K562 (cell line): Measurements from ENCODE around the gene LENG9. TPM values are rescaled to one million over a fixed set of nuclear protein-coding genes. Genes with fewer than 3 reads are reported as not detected.
"Not testable (repeated sequence)": the region's sequence is repeated elsewhere in the genome, so short reads cannot be mapped to it uniquely, and the experiment has no call there.

ENCODE experiments used
- ATAC-seq: fragments of 200-7000 bp; cut with Tn5 transposase; 3 replicates; pipeline ENCODE4 v1.9.1; 2020; ENCODE audit warnings: moderate library complexity
- BruUV-seq: library from RNA; stranded (reverse); fragments of 400-500 nt; replicated peaks from 2 replicates; lab custom pipeline; 2021; lab: Mats Ljungman, UMichigan
- CTCF ChIA-PET: fragments of 300-600 bp; formaldehyde crosslinking; extraction: SDS; loops from one replicate; lab custom pipeline; 2021; ENCODE audit warnings: low intra/inter-chr PET ratio; lab: Yijun Ruan, JAX
- POLR2A ChIA-PET: fragments of 300-600, 350-650 bp; sonication (Branson Sonifier 250); formaldehyde crosslinking; extraction: SDS; loops from one replicate; lab custom pipeline; 2021; ENCODE audit warnings: antibody characterized with exemption, inconsistent platforms; lab: Yijun Ruan, JAX
- DNase-seq, 4 experiments: peaks; one replicate each; pipeline versions ENCODE4 v3.0.0 to v3.0.0-alpha.2; 2011 to 2018; ENCODE audit warnings: low spot score in 3 of 4, mixed read lengths in 3 of 4; ENCODE audit errors: extremely low read depth in 1 of 4
- FAIRE-seq: peaks from 2 replicates; lab custom pipeline; 2011; peaks lifted over from hg19 to GRCh38; lab: Jason Lieb, UNC
- H2AFZ ChIP-seq: 2 replicates; pipeline ENCODE4 v1.6.0; 2011; ENCODE audit warnings: low read depth, low read length, control low read depth, inconsistent platforms
- H3K27ac ChIP-seq: fragments of 200-600 bp; 3 replicates; pipeline ENCODE4 v1.8.0; 2011; ENCODE audit warnings: low read depth, mild to moderate bottlenecking, control low read depth, inconsistent platforms, low read length, moderate library complexity, mixed read lengths; ENCODE audit errors: extremely low read depth
- H3K27me3 ChIP-seq, 2 experiments: fragments of 300-600 bp in 1 of 2; 2 replicates in 1 of 2; 3 replicates in 1 of 2; pipeline versions ENCODE4 v1.6.0 to v1.8.0; 2011; ENCODE audit warnings: inconsistent platforms in 2 of 2, low read length in 2 of 2, mild to moderate bottlenecking in 1 of 2, mixed read lengths in 1 of 2, moderate library complexity in 1 of 2; ENCODE audit not compliant: control insufficient read depth in 2 of 2, insufficient read depth in 2 of 2
- H3K36me3 ChIP-seq: fragments of 300-600 bp; 3 replicates; pipeline ENCODE4 v1.8.0; 2011; ENCODE audit warnings: mild to moderate bottlenecking, low read length, inconsistent platforms; ENCODE audit not compliant: control insufficient read depth, insufficient read depth
- H3K4me1 ChIP-seq, 2 experiments: fragments of 200-600 bp in 1 of 2; replicated peaks in 1 of 2; 2 replicates in 1 of 2; 3 replicates in 1 of 2; pipeline versions ENCODE4 v1.5.1 to v1.8.0; 2011; ENCODE audit warnings: inconsistent platforms in 2 of 2, low read length in 2 of 2, mild to moderate bottlenecking in 1 of 2, mixed read lengths in 1 of 2, moderate library complexity in 1 of 2; ENCODE audit not compliant: control insufficient read depth in 2 of 2, insufficient read depth in 2 of 2
- H3K4me2 ChIP-seq: 2 replicates; pipeline ENCODE4 v1.6.1; 2011; ENCODE audit warnings: low read length, control low read depth, inconsistent platforms, mixed read lengths; ENCODE audit not compliant: insufficient read depth
- H3K4me3 ChIP-seq: fragments of 200-600 bp; sonication (generic), shearing (Covaris generic); 2 replicates; pipeline ENCODE4 v1.5.1; 2016; ENCODE audit warnings: control low read depth, inconsistent platforms
- H3K79me2 ChIP-seq: fragments of 200-600 bp; 3 replicates; pipeline ENCODE4 v1.8.0; 2011; ENCODE audit warnings: low read length, inconsistent platforms; ENCODE audit not compliant: control insufficient read depth, insufficient read depth
- H3K9ac ChIP-seq, 2 experiments: 2 replicates each; pipeline versions ENCODE4 v1.6.0 to v1.6.1; 2011; ENCODE audit warnings: low read depth in 2 of 2, low read length in 2 of 2, control low read depth in 1 of 2, inconsistent platforms in 1 of 2, mild to moderate bottlenecking in 1 of 2, mixed read lengths in 1 of 2; ENCODE audit not compliant: insufficient read depth in 1 of 2
- H3K9me1 ChIP-seq: one replicate; pipeline ENCODE4 v1.6.0; 2011; ENCODE audit warnings: inconsistent platforms, mild to moderate bottlenecking, low read length, moderate library complexity; ENCODE audit not compliant: control insufficient read depth, insufficient read depth
- H3K9me3 ChIP-seq: replicated peaks from 2 replicates; pipeline ENCODE4 v1.5.1; 2011; ENCODE audit warnings: low read depth, low read length, inconsistent platforms; ENCODE audit not compliant: control insufficient read depth, insufficient read depth
- H4K20me1 ChIP-seq: replicated peaks from 2 replicates; pipeline ENCODE4 v1.6.1; 2011; ENCODE audit warnings: low read length, inconsistent platforms, mixed read lengths; ENCODE audit not compliant: control insufficient read depth, insufficient read depth
- DNMT1 ChIP-seq: fragments of 450-650 bp; IDR thresholded peaks from 2 replicates; pipeline ENCODE4 v1.6.1; 2016; ENCODE audit warnings: antibody characterized with exemption, mild to moderate bottlenecking
- FOXA1 ChIP-seq: fragments of 450-650 bp; IDR thresholded peaks from 2 replicates; pipeline ENCODE4 v1.6.1; 2016; ENCODE audit warnings: mild to moderate bottlenecking, borderline replicate concordance
- WGBS: fragments of 100-300 bp; shearing (Covaris generic); methylation state at CpG from one replicate; pipeline ENCODE4 v1.1.6; 2016; ENCODE audit warnings: low coverage, mixed read lengths; ENCODE audit not compliant: insufficient coverage; ENCODE audit errors: missing lambda C conversion rate; 5-methylcytosine and 5-hydroxymethylcytosine counted together
- in situ Hi-C: fragments of 300-500 bp; cut with MboI; formaldehyde crosslinking; loops from 4 replicates; pipeline ENCODE4 v1.15.0; 2018; ENCODE audit warnings: inconsistent platforms, mixed read lengths
- intact Hi-C: fragments of 100-400 bp; cut with micrococcal nuclease; formaldehyde crosslinking; loops from 2 replicates; pipeline ENCODE4 v1.14.2; 2022
- polyA plus RNA-seq, 8 experiments: library from polyadenylated mRNA; depleted of rRNA in 4 of 8; stranded (reverse) in 5 of 8; unstranded in 3 of 8; fragments of >200 nt; fragmentation: Nextera tagmentation in 2 of 8; fragmentation: Illumina TruSeq in 1 of 8; extraction: Ambion mirVana in 2 of 8; extraction: Trizol in 1 of 8; gene quantifications; 2 replicates each; pipeline versions ENCODE4 v1.2.1 to v1.2.3, GENCODE V29; 2011 to 2014; ENCODE audit warnings: inconsistent platforms in 1 of 8, missing spikeins in 1 of 8
- total RNA-seq, 7 experiments: library from RNA; depleted of rRNA in 6 of 7; stranded (reverse); fragments of >200 nt in 6 of 7; fragmentation: Illumina TruSeq in 2 of 7; extraction: Trizol in 2 of 7; gene quantifications; 2 replicates each; pipeline versions ENCODE4 v1.2.1 to v1.2.3, GENCODE V29; 2011 to 2021; ENCODE audit warnings: low replicate concordance in 1 of 7
- TF ChIP-seq, protein P1 (sequence below): sonication (generic); formaldehyde crosslinking; IDR thresholded peaks from 2 replicates; pipeline ENCODE4 v1.8.0; 2022; ENCODE audit warnings: mild to moderate bottlenecking, missing genetic modification reagents
- TF ChIP-seq, protein P2 (sequence below): sonication (generic); formaldehyde crosslinking; IDR thresholded peaks from 2 replicates; pipeline ENCODE4 v1.8.1; 2023; ENCODE audit warnings: mild to moderate bottlenecking, missing genetic modification reagents

Gene LENG9
- total and polyA plus RNA-seq, 9 of the 15 experiments (the other 6 are each of a cell fraction or from before 2014, with no cell fraction given): 0.06 to 0.64 (median 0.33) TPM; not detected in 1

DNA sequence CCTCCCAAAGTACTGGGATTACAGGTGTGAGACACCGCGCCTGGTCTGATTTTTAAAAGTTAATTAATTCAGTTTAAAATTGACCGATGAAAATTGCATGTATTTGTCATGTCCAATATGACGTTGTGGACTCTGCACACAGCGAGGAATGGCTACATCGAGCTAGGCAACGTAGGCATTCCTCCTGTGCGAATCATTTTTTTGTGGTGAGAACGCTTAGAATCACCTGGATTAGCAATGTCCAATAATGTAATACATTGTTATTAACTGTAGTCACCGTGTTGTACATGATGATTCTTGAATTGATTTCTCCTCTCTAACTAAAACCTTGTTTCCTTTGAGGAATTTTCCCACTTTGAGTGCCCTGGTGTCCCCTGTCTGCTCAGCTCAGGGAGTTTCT, 42.5 kb upstream of the LENG9 start:
- Histone ChIP-seq H3K4me1 (no peaks in the 10 kb centered on the region), H4K20me1 (no peaks in the 10 kb centered on the region; the same call in 1 of the 2 replicates), H3K27me3 (peaks cover 12 to 33% of the 10 kb centered on the region in 2 experiments), H3K9ac (no peak overlapping the region), H3K27ac (no peak overlapping the region), H3K9me3 (no peaks in the 10 kb centered on the region), H3K4me2 (no peak overlapping the region), H3K4me3 (no peak overlapping the region), H2AFZ (no peak overlapping the region), H3K79me2 (no peaks in the 10 kb centered on the region), H3K36me3 (no peaks in the 10 kb centered on the region), H3K9me1 (no peaks in the 10 kb centered on the region)
- ChIA-PET POLR2A (interaction anchor here (0.6 kb wide), 1 partner anchor 13 kb away, joined by 4 read pairs; no protein-coding TSS in a partner anchor), CTCF (no interaction called here)
- WGBS: 1% methylated on average over 10 of the region's 10 CpGs
- no TSS peak for BruUV-seq
- FAIRE-seq (no peak), ATAC-seq (no peak), DNase-seq (no peak)
- in situ Hi-C loops: loop anchor here (5.0 kb wide), 1 partner anchor 144 kb away; the partner anchor contains the start of gene LAIR1
- TF ChIP-seq, protein P1, sequence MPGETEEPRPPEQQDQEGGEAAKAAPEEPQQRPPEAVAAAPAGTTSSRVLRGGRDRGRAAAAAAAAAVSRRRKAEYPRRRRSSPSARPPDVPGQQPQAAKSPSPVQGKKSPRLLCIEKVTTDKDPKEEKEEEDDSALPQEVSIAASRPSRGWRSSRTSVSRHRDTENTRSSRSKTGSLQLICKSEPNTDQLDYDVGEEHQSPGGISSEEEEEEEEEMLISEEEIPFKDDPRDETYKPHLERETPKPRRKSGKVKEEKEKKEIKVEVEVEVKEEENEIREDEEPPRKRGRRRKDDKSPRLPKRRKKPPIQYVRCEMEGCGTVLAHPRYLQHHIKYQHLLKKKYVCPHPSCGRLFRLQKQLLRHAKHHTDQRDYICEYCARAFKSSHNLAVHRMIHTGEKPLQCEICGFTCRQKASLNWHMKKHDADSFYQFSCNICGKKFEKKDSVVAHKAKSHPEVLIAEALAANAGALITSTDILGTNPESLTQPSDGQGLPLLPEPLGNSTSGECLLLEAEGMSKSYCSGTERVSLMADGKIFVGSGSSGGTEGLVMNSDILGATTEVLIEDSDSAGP (CRISPR knock-in tag): no peak
- TF ChIP-seq FOXA1 (no peak), DNMT1 (no peak)
- TF ChIP-seq, protein P2, sequence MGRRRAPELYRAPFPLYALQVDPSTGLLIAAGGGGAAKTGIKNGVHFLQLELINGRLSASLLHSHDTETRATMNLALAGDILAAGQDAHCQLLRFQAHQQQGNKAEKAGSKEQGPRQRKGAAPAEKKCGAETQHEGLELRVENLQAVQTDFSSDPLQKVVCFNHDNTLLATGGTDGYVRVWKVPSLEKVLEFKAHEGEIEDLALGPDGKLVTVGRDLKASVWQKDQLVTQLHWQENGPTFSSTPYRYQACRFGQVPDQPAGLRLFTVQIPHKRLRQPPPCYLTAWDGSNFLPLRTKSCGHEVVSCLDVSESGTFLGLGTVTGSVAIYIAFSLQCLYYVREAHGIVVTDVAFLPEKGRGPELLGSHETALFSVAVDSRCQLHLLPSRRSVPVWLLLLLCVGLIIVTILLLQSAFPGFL (CRISPR knock-in tag): no peak
- intact Hi-C loops: no loop called here

DNA sequence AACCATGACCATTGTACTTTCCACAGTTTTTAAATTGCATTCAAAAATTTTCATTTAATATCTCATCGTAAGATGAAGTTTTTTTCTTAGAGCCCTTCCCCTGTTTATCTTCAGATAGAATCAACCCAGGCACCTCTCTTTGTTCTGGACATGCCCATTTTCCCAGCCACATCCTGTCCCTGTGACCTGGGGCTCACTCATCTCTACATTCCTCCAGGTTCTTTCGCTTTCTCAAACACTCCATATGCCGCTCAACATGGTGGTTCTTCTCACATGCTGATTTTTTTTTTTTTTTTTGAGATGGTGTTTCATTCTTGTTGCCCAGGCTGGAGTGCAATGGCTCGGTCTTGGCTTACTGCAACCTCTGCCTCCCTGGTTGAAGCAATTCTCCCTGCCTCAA, 42.0 kb upstream of the LENG9 start:
- H3K9ac ChIP-seq, H3K27ac ChIP-seq, H3K4me3 ChIP-seq, DNase-seq, CTCF ChIA-PET, H3K4me2 ChIP-seq, intact Hi-C loops, H3K9me3 ChIP-seq, H3K4me1 ChIP-seq, FAIRE-seq, H2AFZ ChIP-seq, H3K79me2 ChIP-seq, H4K20me1 ChIP-seq, H3K9me1 ChIP-seq, H3K36me3 ChIP-seq, BruUV-seq, ATAC-seq: not testable (repeated sequence)
- in situ Hi-C loops: loop anchor here (5.0 kb wide), 1 partner anchor 143 kb away; the partner anchor contains the start of gene LAIR1
- POLR2A ChIA-PET: interaction anchor here (0.9 kb wide), 1 partner anchor 13 kb away, joined by 4 read pairs; no protein-coding TSS in a partner anchor
- peaks cover 17 to 38% of the 10 kb centered on the region in 2 experiments for H3K27me3 ChIP-seq
- WGBS: 9% methylated on average over 4 of the region's 4 CpGs
